HG03139 (cell line): ENCODE data around the gene FEM1A.
"Not testable (repeated sequence)": the region's sequence is repeated elsewhere in the genome, so short reads cannot be mapped to it uniquely, and the experiment has no call there.

Experiments
- ATAC-seq: cut with Tn5 transposase; IDR thresholded peaks from one replicate; pipeline ENCODE4 v1.9.1; 2021; ENCODE audit not compliant: unreplicated experiment

FEM1A gene, protein sequence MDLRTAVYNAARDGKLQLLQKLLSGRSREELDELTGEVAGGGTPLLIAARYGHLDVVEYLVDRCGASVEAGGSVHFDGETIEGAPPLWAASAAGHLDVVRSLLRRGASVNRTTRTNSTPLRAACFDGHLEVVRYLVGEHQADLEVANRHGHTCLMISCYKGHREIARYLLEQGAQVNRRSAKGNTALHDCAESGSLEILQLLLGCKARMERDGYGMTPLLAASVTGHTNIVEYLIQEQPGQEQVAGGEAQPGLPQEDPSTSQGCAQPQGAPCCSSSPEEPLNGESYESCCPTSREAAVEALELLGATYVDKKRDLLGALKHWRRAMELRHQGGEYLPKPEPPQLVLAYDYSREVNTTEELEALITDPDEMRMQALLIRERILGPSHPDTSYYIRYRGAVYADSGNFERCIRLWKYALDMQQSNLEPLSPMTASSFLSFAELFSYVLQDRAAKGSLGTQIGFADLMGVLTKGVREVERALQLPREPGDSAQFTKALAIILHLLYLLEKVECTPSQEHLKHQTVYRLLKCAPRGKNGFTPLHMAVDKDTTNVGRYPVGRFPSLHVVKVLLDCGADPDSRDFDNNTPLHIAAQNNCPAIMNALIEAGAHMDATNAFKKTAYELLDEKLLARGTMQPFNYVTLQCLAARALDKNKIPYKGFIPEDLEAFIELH

DNA sequence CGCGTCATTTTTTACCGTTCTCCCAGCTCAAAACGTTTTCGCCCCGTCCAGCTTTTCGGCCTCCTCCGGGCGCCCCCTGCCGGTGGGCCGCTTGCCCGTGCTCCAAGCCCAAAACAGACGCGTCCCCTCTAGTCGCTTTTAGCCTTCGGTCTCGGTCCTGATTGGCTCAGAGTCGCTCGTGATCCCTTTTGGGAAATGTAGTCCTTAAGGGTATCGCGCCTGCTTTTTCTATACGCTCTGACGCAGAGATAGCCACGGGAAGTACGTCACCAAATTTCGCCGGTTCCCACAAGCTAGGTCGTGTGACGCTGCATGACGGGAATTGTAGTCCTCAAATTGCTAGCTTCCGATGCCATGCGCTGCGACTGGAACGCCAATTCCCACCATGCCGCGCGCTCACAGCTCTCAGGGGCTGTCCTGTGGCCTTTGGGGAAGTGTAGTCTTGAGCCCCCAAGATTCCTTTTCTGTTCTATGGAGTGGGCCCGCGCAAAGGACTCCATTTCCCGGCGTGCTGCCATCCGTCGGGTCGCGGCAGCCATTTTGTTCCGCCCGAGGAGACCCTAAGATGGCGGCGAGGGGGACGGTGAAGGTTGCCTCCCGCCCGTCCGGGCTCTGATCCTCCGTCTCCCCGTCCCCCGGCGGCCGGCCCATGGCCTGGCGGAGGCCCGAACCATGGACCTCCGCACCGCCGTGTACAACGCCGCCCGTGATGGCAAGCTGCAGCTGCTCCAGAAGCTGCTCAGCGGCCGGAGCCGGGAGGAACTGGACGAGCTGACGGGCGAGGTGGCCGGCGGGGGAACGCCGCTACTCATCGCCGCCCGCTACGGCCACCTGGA is at the start of gene FEM1A:
Gene FEM1A (plus strand): TSS at position 552 of the 836 bp plus-strand sequence. CDS start 121 bp downstream, at position 673.
- ATAC-seq, result peak; percentile 93

DNA sequence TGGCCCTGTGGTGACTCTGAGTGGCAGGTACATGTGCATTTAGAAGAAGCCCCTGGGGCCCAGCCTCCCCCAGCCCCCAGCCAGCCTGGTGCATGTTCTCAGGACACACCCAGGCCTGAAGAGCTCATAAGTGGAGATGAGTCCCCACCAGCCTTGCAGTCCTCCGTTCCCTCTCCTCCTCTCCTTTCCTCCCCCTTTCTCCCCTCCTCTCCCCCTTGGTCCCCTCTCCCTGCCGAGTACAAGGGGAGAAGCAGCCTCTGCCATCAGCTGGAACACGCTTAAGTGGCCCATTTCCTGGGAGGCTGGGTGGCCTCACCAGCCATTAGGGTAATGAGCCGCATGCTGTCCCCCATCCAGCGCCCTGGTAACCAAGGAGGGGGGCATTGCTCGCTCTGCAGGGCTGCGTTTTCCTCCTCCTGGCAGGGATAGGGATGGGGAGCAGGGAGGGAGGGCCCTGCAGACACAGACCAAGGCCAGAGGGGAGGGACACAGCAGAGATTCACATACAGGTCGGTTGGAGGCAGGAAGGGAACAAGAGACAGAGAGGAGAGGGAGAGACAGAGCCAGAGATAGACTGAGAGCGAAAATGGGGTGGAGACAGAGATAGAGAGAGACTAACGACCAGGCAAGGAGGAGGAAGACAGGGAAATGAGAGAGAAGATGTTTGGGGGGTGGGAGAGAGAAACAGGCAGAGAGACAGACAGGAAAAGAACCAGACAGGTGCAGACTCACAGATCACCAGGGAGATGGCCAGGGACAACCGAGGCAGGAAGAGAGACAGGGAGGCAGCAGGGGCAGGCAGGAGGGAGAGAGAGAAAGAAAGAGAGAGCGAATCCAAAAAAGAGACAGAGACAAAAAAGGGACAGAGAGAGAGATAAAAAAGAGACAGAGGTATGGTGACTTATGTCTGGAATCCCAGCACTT is 48.5 kb upstream of the FEM1A start:
- ATAC-seq, result no peak

DNA sequence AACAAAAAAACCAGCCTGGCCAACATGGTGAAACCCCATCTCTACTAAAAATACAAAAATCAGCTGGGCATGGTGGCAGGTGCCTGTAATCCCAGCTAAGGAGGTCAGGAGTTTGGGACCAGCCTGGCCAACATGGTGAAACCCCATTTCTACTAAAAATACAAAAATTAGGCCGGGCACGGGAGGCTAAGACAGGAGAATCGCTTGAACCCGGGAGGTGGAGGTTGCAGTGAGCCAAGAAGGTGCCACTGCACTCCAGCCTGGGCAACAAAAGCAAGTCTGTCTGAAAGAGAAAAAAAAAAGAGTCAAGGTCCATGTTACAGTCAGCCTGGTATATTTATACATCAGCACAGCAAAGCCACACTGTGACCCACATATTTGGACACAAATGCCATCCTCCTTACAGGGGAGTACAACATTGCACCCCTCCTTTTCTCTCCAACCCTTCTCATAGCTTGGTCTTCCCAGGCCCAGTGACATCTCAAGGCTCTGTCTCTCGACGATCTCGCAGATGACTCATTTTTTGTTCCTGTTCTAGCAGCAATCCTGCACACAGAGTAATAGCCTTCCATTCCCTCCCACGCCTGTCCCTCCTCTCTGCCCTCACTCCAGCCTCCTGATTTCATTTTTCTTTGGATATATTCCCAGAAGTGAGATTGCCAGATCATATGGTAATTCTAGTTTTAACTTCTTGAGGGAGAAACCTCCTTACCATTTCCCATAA is 46.9 kb upstream of the FEM1A start:
- no peak for ATAC-seq

DNA sequence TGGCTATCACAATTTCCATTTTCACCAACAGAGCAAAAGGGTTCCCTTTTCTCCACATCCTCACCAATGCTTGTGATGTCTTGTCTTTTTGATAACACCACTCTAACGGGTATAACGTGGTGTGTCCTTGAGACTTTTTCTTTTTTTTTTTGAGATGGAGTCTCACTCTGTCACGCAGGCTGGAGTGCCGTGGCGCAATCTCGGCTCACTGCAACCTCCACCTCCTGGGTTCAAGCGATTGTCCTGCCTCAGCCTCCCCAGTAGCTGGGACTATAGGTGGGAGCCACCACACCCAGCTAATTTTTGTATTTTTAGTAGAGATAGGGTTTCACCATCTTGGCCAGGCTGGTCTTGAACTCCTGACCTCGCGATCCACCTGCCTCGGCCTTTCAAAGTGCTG is 46.4 kb upstream of the FEM1A start:
- ATAC-seq, result not testable (repeated sequence)

DNA sequence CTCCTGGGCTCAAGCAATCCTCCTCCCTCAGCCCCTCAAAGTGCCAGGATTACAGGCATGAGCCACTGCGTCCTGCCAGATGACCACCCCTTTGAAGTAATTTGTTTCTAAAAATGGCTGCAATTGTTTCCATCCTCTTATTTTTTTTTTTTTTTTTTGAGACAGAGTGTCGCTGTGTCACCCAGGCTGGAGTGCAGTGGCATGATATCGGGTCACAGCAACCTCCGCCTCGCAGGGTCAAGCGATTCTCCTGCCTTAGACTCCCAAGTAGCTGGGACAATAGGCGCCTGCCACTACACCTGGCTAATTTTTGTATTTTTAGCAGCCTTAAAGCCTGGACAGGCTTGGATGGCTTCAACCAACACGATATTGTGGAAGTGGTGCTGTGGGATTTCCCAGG is 45.5 kb upstream of the FEM1A start:
- ATAC-seq, result no peak

DNA sequence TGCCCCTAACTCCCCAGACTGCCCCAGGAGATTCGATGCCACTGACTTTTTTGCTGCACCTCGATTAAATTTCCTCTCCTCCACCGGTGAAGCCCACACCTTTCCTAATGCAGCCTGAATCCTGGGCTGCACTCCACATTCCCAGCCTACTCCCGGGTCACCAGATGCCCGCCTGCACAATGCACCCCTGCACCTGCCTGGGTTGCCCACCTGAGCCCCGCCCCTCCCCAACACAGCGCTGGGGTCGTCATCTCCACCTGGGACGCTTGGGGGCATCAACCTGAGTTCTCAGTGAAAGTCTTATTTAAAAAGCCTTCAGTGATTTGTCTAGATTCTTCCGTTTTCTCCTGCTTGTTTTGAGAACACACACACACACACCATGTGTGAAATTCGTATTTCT is 43.3 kb upstream of the FEM1A start:
- no peak for ATAC-seq

DNA sequence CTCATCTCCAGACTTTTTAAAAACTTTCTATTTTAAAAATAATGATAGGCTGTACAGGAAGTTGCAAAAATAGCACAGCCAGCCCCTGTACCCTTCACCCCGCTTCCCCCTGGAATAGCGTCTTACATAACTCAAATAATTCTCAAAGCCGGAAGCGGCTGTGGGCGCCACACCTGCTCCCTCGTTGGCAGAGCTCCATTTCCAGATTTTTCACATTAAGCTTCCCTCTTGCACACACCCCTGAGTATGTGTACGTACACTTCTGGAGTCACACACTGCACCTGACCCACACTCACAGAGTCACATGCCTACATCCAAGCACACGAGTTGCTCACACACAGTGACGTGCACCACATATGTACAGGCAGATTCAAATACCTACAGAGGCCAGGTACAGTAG is 42.9 kb upstream of the FEM1A start:
- no peak for ATAC-seq

DNA sequence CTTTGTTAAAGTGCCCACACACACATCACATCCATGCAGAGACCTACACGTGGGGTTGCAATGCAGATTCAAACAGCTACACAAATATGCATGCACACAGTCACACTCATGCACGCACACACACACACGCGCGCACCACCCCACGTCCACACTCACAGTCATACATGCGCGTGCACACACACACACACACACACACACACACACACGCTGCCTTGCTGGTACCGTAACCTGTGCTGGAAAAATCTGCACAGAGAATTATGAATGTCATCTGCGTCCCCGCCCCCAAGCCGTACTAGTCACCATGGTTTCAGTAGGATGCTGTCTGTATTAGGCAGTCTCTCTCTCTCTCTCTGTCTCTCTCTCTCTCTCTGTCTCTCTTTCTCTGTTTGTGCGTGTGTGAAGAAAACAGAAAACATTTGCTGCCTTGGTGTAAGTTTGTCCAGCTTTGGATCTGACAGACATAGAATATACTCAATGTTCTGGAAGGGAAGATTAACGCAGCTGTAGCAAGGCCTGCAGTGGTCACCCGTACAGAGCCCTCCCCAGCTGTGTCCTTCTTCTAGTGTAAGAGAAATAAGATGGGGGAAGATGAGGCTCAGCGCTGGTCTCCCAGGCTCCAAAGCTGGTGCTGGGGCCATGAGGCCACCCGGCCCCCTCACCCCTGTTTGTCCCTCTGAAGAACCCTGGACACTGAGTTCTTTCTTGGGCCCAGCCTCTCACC is 41.5 kb upstream of the FEM1A start:
- ATAC-seq, result no peak

DNA sequence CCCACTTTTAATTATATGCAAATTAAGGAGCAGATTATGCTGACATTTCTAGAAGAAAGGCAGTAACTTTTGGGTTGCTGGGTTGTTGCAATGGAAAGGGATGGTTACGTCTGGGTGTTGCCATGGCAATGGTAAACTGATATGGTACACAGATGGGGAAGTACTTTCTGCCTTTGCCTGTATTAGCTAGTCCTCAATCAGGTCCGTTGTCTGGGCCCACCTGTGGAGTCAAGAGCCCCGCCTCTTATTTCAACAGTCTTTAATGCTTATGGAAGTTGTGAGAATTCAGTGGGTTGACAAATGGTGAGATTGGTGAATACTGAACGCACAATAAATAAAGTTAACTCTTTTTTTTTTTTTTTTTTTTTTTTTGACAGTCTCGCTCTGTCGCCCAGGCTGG is 37.3 kb upstream of the FEM1A start:
- no peak for ATAC-seq

DNA sequence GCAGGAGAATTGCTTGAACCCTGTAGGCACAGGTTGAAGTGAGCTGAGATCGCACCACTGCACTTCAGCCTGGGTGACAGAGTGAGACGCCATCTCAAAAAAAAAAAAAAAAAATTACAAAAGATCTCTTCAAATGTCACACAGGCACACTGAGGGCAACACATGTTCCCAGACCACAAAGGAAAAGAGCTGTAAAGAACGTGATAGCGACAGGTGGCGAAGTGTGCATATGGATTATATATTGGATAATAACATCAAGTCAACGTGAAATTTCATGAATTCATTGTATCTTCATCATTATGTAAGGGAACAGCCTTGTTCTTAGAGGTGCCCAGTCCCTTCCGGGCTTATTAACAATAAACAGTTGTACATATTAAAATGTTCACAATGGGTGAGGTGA is 36.1 kb upstream of the FEM1A start:
- ATAC-seq, result no peak

DNA sequence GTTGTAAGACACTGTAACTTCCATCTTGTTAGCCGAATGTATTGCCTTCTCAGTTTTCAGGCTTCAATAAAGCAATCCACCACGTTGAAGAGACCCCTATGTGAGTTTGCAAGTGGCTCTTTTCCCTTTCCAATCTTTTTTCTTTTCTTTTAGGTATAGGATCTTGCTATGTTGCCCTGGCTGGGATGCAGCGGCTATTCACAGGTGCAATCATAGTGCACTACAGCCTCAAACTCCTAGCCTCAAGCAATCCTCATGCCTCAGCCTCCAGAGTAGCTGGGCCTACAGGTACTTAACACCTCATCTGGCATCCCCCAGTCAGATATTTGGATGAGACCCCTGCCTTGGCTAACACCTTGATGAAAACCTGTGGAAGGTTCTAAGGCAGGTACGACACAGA is 33.5 kb upstream of the FEM1A start:
- no peak for ATAC-seq

DNA sequence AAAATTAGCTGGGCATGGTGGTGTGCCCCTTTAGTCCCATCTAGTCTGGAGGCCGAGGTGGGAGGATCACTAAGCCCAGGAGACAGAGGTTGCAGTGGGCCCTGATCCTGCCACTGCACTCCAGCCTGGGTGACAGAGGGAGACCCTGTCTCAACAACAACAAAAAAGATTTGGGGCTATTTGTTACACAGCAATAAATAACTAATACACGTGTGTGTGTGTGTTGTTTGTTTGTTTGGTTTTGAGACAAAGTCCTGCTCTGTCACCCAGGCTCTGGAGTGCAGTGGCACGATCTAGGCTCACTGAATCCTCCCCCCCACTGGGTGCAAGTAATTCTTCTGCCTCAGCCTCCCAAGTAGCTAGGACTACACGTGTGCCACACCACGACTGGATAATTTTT is 32.9 kb upstream of the FEM1A start:
- no peak for ATAC-seq

DNA sequence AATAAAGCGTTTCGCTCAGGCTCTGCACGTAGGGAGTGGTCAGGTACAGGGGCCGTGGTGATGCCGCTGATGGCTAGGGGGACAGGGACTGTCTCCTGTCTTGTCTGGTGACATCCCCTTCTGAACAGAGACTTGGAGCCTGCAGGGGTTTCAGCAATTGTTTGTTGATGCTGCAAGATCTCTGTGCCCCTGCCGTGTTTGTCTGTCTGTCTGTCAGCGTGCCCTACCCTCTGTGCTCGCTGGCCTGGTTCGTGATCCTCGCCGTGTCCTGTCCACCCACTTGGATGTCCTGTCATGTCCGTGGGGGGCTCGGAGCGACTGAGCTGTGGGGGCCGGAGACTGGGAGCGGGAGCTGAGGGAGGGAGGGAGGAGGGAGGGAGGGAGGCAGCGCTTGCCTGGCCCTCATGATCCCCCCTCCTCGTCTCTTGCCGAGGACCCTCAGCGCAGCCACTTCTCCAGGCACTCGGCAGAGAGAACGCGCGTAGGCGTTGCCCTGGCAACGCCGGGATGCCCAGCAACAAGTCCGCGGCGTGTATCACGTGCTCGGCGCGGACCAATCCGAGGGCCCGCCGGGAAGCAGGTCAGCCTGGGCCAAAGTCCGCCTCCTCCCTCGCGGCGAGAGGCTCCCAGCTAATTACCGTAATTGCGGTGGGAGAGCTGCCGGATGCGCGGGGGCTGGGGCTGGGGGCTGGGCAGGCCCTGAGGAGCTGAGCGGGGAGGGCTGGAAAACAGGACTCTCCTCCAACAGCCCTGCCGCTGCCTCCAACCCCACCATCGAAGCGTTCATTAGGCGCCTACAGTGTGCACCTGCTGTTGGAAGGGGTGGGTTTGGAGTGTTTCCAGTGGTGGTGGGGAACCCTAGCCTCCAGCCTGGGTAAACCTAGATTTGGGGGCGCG is 31.9 kb upstream of the FEM1A start:
- ATAC-seq, result no peak

DNA sequence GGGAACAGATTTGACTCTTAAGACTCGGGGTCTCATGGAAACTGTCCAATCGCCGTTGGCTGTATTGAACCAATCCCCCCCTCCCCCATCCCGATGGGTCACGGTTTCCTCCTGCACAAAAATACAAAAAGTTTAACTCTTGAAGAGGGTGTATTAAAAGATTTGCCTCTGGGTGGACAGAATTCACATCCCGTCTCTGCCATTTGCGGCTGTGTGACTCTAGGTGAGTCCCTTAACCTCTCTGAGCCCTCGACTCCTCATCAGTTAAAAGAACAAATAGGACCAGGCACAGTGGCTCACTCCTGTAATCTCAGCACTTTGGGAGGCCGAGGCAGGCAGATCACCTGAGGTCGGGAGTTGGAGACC is 31.3 kb upstream of the FEM1A start:
- ATAC-seq, result no peak

DNA sequence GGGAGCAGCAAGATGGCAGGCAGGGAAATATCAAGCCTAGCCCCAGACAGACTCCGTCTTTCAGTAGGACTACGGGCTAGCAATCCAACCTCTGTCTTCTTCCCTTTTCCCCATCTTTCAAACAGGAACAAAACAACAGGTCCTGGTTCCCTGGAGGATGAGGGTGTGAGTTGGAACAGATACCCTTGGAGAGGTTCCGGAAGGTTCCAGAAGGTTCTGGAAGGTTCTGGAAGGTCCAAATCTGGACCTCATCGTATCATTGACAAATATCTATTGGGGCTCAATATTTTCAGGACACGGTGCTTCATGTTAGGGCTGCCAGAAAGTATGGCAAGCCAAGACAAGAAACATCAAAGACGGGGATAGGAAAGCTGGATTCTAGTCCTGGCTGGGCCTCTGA is 28.5 kb upstream of the FEM1A start:
- ATAC-seq, result no peak

DNA sequence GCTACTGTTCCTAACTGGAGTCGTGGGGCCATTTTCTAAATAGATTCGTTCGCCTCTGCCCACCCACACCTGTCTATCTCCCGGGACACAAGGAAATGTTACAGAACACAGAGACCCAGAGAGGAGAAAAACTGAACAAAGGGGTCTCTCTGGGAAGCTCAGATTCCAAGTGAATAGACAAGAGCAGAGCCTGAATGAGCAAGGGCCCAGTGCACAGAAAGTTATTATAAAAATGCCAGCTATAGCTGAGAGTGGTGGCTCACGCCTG is 27.2 kb upstream of the FEM1A start:
- no peak for ATAC-seq

DNA sequence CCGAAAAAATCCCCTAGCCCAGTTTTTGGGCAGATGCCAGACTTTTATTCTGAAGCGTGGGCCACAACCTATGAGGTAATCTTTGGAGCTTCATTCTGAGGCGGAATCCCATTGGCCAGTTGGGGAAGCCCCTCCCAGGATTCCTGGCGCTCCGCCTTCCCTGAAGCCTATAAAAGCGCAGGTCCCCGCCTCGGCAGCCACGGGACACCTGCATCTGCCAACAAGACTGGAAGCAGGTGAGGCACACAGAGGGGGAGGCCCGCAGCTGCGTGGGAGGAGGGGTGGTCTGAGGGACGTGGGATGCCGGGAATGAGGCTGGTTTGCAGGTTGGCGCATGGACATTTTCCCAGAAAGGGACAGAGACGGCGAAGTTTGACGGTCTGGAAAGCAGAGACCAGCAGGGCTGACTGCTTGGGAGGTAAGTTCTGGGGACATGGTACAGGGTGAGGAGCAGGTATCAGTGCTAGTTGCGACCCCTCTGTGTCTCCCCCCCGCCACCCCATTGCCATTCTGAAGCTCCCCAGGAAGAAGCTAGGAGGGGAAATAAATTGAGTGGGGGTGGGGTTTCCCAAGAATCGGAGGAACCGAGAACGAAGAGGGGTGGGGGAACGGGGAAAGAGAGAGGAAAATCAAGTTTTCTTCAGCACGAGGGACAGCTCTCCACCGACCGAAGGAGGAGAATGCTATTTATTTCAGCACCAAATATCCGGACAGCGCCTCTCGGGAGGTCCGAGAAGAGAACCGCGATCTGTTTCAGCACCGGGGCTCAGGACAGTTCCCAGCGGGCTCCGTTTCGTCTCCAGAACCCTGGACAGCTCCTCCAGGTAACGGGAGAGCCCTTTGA is 22.4 kb upstream of the FEM1A start:
- ATAC-seq, result no peak

DNA sequence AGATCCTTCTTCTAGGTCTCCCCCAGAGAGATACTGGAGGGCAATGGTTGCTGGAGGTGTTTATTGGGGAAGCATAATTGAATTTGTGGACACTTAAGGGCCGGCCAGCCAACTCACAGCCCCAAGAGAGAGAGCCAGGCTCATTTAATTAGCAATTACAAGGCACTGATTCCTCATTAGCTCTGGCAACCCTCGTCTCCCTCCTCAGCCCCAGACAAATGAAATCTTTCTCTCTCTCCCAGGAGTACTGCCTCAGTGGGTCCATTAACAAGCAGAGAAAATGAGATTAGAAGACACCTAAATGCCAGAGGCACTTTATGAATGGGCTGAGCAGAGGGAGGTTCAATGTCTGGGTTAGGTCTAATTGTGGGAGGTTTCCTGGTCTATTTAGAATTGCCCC is 19.0 kb upstream of the FEM1A start:
- ATAC-seq, result no peak
